Measurements from ENCODE around the gene PPP1R37. TPM values are rescaled to one million over a fixed set of nuclear protein-coding genes. Genes with fewer than 3 reads are reported as not detected.
A peak's percentile ranks its signal among the peaks of the same experiment; 100 is the strongest.

PPP1R37 gene
- total and polyA plus RNA-seq, 2 of the 13 experiments (the other 11 are each of a cell fraction or from before 2014, with no cell fraction given) = 9.0 to 14.3 TPM

GRCh38 chr19:45079063-45079910 is 13.7 kb upstream of the PPP1R37 start, which contains the start of gene GEMIN7 (continued):
- TF ChIP-seq TFE3 (CRISPR knock-in tag; IDR thresholded peaks at IDR 0.05) = no peak; the same call in 1 of the 2 replicates
- no peak for TF ChIP-seq ZNF292 (CRISPR knock-in tag; IDR thresholded peaks at IDR 0.05; ENCODE audit: borderline replicate concordance, low read depth)
- peak; percentile 58 for TF ChIP-seq FOXP4 (CRISPR knock-in tag; IDR thresholded peaks at IDR 0.05)
- no peak for TF ChIP-seq MIER2 (CRISPR knock-in tag; IDR thresholded peaks at IDR 0.05)
- TF ChIP-seq XRCC5 (optimal IDR thresholded peaks at IDR 0.05; ENCODE audit: low read length) = peak; percentile 97
- TF ChIP-seq ZNF572 (CRISPR knock-in tag; IDR thresholded peaks at IDR 0.05) = no peak
- no peak for TF ChIP-seq KDM6A (CRISPR knock-in tag; IDR thresholded peaks at IDR 0.05; ENCODE audit: low read depth)
- TF ChIP-seq MIER3 (CRISPR knock-in tag; IDR thresholded peaks at IDR 0.05; ENCODE audit: borderline replicate concordance) = no peak
- TF ChIP-seq, protein P1, sequence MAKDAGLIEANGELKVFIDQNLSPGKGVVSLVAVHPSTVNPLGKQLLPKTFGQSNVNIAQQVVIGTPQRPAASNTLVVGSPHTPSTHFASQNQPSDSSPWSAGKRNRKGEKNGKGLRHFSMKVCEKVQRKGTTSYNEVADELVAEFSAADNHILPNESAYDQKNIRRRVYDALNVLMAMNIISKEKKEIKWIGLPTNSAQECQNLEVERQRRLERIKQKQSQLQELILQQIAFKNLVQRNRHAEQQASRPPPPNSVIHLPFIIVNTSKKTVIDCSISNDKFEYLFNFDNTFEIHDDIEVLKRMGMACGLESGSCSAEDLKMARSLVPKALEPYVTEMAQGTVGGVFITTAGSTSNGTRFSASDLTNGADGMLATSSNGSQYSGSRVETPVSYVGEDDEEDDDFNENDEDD (CRISPR knock-in tag; IDR thresholded peaks at IDR 0.05; ENCODE audit: borderline replicate concordance) = peak; percentile 91
- TF ChIP-seq PAX8 (CRISPR knock-in tag; IDR thresholded peaks at IDR 0.05; ENCODE audit: borderline replicate concordance) = peak; percentile 73; the same call in 1 of the 2 replicates
- TF ChIP-seq PAF1 (CRISPR knock-in tag; IDR thresholded peaks at IDR 0.05) = no peak
- TF ChIP-seq ARID3A (IDR thresholded peaks at IDR 0.05; ENCODE audit: low read depth, low read length) = no peak
- peak; percentile 41; the same call in 1 of the 2 replicates for TF ChIP-seq FOSL1 (CRISPR knock-in tag; IDR thresholded peaks at IDR 0.05; ENCODE audit: borderline replicate concordance)
- TF ChIP-seq ZNF605 (CRISPR knock-in tag; IDR thresholded peaks at IDR 0.05) = peak; percentile 54; the same call in 1 of the 2 replicates
- TF ChIP-seq, protein P2, sequence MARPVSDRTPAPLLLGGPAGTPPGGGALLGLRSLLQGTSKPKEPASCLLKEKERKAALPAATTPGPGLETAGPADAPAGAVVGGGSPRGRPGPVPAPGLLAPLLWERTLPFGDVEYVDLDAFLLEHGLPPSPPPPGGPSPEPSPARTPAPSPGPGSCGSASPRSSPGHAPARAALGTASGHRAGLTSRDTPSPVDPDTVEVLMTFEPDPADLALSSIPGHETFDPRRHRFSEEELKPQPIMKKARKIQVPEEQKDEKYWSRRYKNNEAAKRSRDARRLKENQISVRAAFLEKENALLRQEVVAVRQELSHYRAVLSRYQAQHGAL (CRISPR knock-in tag; IDR thresholded peaks at IDR 0.05; ENCODE audit: not compliant biosample characterization) = peak; percentile 88
- TF ChIP-seq SRSF4 (IDR thresholded peaks at IDR 0.05; ENCODE audit: low read depth, low read length, poor library complexity, severe bottlenecking) = no peak
- TF ChIP-seq, protein P3, sequence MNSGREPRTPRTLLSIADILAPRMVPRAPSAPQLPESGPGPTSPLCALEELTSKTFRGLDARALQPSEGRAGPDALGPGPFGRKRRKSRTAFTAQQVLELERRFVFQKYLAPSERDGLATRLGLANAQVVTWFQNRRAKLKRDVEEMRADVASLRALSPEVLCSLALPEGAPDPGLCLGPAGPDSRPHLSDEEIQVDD (CRISPR knock-in tag; IDR thresholded peaks at IDR 0.05; ENCODE audit: borderline replicate concordance) = peak; percentile 86; the same call in 1 of the 2 replicates
- no peak for TF ChIP-seq SMARCC2 (IDR thresholded peaks at IDR 0.05)
- TF ChIP-seq RNF2 (conservative IDR thresholded peaks at IDR 0.05; ENCODE audit: low read depth) = peak; percentile 77
- TF ChIP-seq ZKSCAN8 (CRISPR knock-in tag; IDR thresholded peaks at IDR 0.05; ENCODE audit: borderline replicate concordance) = peak; percentile 67

Data from HepG2 (cell line).